AG10803 (cell line): Measurements from ENCODE around the gene DDX49.

Experiments used
- DNase-seq: peaks from one replicate; pipeline ENCODE4 v3.0.0; 2010; ENCODE audit warnings: low read depth
- H3K4me3 ChIP-seq: 2 replicates; pipeline ENCODE4 v1.5.1; 2011; ENCODE audit warnings: mild to moderate bottlenecking, low read length, control low read depth
- CTCF ChIP-seq: conservative IDR thresholded peaks from 2 replicates; pipeline ENCODE4 v1.5.1; 2011; ENCODE audit warnings: mild to moderate bottlenecking, low read length, control low read depth, inconsistent platforms

The DDX49 gene

DNA sequence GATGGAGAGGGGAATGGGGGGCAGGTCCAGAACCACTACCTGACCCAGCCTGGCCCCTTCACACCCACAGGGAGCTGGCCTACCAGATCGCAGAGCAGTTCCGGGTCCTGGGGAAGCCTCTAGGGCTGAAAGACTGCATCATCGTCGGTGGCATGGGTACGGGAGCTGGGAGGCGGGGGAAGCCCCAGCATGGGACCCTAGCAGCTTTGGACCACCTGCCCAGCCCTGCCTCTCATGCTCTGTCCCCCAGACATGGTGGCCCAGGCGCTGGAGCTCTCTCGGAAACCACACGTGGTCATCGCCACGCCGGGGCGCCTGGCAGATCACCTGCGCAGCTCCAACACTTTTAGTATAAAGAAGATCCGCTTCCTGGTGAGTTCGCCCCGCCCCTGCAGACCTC lies 2.1 kb downstream of the DDX49 start:
- no peak overlapping the region for H3K4me3 ChIP-seq
- no peak for TF ChIP-seq CTCF
- no peak for DNase-seq

GRCh38 chr19:18922228-18922985 lies 2.9 kb downstream of the DDX49 start:
- DNase-seq: no peak
- H3K4me3 ChIP-seq: no peak overlapping the region
- no peak for TF ChIP-seq CTCF

DNA sequence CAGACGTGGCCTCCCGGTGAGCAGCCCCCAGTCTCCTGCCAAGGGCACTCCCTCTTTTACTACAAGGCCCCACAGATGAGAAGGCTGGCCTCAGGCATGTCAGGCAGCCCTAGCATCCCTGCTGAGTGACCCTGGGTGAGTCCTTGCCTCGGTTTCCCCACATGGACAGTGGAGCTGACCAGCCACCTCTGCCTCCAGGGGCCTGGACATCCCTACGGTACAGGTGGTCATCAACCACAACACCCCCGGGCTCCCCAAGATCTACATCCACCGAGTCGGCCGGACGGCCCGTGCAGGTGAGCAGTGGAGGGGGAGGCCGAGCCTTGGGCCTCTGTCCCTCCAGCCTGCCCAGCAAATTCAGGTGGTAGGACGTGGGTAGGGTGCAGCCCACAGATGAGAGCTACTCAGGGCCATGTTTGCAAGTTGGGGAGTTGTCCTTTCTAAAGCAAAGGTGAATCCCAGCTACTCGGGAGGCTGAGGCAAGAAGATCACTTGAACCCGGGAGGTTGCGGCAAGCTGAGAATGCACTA lies 5.2 kb downstream of the DDX49 start:
- TF ChIP-seq CTCF: no peak
- no peak overlapping the region for H3K4me3 ChIP-seq

GRCh38 chr19:18928018-18928805 lies 8.7 kb downstream of the DDX49 start:
- no peak for DNase-seq
- no peak overlapping the region for H3K4me3 ChIP-seq
- TF ChIP-seq CTCF: no peak

More for the DNA sequence above, 5.2 kb downstream of the DDX49 start:
- DNase-seq: no peak

- H3K4me3 ChIP-seq: no peak overlapping the region
- no peak for TF ChIP-seq CTCF
- no peak for DNase-seq
These were observed 9.8 kb downstream of the DDX49 start for GRCh38 chr19:18929311-18929710.

DNA sequence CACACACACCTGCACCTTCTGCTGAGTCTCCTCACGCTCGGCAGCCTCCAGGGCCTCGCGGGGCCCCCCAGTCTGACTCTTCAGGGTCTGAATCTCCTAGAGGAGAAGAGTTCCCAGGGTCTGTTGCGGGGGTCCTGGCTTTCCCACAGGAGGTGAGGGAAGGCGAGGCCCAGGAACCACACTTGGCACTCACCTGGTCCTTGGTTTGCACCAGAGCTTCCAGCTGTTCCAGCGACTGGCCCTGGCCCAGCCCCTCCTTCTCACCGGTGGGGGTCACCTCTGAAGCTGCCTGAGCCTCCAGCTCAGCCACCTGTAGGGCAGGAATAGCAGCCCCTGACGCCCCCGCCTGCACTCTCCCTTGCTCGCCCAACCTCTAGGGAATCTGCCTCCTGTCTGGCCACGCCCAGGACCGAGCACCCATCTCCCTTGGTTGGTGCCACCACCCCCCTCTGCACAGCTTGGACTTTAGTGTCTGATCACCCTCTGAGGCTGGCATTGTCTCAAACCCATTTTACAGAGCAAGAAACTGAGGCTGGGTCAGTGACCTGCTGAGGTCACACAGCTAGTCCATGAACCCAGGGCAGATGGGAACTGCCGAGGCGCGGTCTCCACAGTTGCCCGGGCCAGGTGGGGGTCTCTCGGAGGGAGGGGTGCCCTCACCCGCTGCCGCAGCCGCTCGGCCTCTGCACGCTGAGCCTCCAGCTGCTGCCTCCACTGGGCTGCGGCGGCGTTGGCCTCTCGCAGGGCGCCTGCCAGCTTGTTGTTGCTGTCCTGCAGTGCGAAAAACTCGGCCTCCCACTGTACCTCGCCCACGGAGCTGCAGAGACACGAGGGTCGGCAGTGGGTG lies 12.0 kb downstream of the DDX49 start:
- no peak for DNase-seq
- H3K4me3 ChIP-seq: no peak overlapping the region
- TF ChIP-seq CTCF: no peak
